Measurements from ENCODE around the gene LENEP.

LENEP gene

DNA sequence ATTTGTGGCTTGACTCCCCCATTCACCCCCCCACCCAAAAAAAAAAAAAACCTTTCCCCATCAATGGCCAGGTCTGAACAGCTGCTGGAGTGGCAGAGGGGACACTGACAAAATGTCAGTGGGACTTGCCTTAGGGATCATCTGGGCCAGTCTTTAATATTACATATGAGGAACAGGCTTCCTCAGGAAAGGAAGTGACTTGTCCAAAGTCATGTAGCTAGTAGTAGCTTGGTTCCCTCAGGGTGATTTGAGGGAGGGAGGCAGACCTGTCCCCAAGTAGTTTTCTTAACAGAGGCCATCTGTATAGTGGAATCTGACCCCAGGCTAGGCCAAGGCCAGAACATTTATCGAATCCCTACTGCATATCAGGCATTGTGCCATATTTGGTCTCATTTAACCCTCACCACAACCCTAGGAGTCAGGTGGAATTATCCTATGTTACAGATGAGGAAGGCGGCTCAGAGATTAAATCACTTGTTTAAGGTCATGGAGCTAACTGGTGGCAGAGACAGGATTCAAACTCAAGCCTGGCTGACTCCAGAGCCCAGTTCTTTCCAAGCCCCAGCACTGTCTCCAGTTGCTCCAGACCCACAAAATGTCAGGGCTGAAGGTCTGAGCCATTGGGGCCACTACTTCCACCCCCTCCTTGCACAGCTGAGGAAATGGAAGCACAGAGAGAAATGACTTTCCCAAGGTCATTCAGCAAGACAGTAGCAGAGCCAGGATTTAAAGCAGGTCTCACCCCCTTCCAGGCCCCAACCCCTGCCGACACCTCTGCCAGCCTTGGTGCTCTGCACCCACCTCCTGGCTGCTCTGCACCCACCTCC is 19.6 kb downstream of the LENEP start:
- no peak for DNase-seq

DNA sequence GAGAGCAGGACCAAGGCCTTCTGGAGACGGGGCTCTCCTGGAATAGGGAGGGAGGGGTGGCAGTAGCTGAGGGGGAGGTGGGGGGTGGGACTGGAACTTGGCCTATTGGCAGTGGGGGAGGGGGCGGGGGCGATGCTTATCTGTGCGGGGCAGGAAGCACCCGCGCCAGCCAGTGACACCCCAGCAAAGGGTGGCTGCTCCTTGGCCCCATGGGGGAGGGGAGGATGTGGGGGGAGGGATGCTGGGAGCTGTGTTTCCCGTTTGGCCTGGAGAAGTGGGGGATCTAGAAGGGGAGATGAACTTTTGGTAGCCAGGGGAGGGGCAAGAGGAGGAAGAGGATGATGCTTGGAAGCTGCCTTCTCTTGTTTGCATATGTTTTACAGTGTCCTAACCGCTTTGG is 20.2 kb downstream of the LENEP start:
- DNase-seq: no peak

DNA sequence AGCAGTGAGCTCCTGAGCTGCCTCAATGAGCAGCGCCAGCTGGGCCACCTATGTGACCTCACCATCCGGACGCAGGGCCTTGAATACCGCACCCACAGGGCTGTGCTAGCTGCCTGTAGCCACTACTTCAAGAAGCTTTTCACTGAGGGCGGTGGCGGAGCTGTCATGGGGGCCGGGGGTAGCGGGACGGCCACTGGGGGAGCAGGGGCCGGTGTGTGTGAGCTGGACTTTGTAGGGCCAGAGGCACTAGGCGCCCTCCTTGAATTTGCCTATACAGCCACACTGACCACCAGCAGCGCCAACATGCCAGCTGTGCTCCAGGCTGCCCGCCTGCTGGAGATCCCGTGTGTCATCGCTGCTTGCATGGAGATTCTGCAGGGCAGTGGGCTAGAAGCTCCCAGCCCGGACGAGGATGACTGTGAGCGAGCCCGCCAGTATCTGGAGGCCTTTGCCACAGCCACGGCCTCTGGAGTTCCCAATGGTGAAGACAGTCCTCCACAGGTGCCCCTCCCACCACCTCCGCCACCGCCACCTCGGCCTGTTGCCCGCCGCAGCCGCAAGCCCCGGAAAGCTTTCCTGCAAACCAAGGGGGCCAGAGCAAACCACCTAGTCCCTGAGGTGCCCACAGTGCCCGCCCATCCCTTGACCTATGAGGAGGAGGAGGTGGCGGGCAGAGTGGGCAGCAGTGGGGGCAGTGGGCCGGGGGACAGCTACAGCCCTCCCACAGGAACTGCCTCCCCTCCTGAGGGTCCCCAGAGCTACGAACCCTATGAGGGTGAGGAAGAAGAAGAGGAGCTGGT is 21.5 kb downstream of the LENEP start:
- DNase-seq: no peak

DNA sequence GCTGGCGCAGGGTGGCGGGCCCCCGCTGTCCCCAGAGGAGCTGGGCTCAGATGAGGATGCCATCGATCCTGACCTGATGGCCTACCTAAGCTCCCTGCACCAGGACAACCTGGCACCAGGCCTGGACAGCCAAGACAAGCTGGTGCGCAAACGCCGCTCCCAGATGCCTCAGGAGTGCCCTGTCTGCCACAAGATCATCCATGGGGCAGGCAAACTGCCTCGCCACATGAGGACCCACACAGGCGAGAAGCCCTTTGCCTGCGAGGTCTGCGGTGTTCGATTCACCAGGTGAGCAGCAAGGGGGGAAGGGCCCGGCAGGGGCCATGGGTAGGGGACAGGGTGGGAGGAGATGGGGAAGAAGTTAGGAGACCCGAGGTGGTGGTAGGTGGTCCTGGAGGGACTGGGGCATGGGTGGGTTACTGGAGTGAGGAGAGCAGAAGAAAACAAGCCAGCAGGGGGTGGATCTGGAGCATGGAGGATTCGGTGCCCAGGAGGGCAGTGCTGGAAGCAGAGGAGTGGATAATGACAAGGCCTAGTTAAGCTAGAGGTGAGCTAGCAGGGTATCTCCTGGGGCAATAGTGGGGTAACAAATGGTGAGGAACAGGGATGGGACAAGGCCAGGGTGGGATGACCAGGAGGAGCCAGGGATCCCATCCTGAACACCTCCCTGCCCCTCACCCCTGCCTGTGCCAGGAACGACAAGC is 22.3 kb downstream of the LENEP start:
- no peak for DNase-seq

DNA sequence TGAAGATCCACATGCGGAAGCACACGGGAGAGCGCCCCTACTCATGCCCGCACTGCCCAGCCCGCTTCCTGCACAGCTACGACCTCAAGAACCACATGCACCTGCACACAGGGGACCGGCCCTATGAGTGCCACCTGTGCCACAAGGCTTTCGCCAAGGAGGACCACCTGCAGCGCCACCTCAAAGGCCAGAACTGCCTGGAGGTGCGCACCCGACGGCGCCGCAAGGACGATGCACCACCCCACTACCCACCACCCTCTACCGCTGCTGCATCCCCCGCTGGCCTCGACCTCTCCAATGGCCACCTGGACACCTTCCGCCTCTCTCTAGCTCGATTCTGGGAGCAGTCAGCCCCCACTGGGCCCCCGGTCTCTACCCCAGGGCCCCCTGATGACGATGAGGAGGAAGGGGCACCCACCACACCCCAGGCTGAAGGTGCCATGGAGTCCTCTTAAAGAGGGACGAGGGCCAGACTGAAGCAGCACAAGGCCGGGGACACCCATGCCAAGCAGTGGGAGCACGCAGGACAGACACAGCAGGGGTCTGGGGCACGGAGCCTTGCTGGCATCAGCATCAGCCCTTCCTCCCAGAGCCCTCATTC is 22.9 kb downstream of the LENEP start:
- DNase-seq: no peak

DNA sequence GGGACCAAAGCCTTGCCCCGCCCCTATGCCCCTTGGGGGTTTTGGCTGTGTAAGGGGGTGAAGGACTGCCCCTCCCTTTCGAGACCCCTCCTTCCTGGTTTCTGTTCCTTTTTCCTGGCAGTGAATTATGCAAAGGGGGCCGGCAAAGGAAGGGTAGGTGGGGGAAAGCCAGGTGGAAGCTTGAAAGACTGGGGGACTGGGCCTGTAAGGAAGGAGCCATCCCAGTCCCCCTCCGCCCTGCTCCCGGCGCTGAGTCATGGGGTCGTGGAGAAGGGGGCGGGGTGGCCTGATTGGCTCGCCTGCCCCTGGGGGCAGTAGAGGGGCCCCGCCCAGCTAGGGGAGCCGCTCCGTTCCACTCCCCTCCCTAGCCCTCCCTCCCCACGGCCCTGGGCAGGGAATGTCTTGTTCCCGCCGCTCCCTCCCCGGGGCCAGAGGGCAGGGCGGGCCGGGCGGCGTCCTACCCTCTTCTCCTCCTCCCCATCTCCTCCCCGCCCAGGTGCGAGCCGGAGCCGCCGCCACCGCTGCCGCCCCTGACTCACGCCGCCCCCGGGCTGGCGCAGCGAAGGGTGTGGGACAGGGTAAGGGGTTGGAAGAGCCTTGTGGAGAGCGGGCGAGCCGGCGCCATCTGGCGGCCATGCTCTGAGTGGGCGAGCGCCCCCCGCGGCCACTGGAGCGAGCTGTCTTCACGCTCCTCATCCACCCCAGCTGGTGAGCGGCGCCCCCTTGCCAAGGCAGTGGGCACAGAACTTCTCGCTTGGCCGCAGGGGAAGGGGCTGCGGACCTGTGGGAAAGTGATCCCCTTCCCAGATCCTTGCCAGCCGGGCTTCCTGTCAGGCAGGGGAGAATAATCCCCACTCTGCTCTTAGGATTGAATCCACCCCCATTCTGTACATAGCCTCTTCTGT is 23.9 kb downstream of the LENEP start:
- peak; percentile 94 for DNase-seq

DNA sequence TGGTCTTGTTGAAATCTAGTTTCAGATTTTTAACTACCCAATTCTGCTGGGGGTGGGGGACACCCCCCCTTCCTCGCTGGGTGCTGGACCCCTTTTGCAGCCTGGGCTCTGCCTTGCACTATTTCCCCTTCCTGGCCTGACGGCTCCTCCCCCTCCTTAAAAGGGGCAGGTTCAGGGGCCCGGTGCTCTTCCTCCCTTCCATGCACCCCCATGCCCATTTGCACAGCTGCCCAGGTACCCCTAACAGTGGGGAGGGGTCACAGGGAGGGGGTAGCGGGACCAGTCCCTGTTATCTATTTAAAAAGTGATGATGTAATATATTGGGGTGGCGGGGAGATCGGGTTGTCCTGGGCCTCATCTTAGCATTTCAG is 24.5 kb downstream of the LENEP start:
- no peak for DNase-seq

DNA sequence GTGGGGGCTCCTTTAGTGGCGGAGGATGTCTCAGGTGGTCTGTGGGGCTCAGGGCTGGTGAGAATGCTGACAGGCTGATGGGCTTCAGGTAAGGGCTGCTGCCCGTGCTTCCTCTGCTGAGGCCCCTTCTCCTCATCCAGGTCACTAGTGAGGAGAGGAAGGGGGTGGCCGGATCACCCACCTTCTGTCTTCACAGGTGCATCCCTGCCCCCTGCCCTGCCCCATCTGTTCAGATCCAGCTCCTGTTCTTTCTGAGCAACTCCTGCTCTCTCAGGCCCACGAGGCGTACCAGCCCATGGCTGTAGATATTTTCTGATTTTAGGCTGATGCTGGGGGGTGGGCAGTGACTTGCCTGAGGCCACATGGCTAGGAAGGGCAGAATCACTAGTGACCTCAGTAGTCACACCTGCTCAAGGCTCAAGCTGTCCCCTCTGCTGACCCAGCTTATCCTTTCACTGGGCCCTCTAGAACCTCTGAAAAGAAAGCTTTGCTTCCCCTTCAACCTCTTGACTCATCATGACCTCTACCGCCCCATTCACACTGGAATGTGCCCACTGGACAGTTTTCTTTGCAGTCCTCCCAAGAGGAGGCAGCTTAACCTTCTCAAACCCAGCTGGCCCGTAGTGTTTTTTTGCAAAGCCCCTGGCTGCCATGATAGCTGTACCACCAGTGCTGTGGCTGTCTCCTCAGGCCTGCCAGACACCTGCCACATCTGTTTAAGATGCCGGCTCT is 25.4 kb downstream of the LENEP start:
- DNase-seq: no peak

DNA sequence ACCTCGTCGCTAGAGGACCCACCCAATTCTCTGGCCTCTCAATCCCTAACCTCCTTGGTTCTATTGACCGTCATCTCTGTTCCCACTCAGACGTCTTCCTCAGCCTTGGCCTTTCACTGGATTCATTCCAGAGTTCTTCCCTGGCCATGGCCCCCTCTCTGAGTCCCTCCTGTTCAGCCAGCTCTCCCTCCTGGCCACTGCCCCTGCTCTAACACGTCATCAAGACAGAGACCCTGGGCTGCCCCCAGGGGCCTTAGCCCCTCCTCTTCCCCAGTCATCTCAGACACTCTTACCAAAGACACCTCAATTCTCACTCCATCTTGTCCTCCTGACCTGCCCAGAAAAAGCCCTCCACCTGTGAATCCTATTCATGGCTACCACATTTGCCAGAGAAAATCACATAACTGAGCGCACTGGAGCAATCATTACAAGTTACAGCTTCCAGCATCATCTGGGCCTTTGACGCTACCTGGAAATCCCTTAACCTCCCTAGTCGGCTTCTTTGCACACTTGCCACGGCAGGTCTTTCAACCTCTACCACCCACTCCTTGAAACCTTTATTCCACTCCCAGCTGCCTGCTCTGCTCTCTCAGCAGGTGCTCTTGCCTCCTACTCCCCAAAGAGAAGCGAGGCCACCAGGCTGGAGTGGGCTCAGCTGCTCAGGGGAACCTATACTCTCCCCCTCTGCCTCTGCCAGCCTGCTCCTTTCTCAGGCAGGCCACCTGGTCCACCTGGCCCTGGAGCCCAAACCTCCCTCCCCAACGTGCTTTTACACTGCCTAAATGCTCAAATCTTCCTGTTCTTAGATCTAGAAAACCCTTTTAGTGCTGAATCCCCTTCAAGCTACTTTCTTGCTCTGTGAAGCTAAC is 26.2 kb downstream of the LENEP start:
- DNase-seq: no peak

DNA sequence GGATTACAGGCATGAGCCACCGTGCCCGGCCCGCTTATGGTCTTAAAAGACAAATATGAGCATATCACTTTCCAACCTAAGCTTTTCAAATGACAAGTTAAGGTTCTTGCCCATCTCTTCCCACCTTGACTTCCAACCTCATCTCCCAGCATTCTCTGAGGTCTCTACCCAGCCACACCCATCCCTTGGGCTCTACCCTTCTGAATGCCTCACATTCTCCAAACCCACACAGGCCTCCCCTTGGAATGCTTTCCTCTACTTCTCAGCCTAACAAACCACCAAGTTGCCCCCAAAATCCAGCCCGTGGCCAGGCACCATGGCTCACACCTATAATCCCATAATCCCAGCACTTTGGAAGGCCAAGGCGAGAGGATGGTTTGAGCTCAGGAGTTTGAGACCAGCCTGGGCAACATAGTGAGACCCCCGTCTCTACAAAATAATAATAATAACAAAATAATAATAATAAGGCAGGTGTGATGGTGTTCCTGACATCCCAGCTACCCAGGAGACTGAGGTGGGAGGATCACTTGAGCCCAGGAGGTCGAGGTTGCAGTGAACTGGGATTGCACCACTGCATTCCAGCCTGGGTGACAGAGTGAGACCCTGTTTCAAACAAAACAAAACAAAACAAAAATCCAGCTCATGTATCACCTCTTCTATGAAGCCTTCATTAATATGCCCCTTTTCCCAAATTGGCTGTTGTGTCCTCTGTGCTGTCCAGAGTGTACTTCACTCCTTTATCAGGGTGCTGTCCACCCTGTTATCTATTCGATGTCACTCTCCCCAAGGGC is 28.9 kb downstream of the LENEP start:
- DNase-seq: no peak

DNA sequence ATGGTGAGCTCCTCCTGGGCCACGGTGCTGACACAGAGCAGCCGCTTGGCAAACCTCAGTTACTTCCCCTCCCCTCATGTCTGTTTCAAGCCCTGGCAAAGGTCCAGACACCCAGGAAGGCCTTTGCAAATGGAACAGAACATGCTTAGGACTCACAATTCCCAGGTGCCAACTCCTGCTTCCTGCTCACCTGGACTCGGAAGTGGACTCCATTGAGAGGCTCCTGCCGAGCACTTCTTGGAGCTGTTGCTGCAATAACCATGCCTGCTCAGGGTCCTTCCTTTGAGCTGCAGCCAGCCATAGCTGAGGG is 29.5 kb downstream of the LENEP start:
- DNase-seq: no peak

DNA sequence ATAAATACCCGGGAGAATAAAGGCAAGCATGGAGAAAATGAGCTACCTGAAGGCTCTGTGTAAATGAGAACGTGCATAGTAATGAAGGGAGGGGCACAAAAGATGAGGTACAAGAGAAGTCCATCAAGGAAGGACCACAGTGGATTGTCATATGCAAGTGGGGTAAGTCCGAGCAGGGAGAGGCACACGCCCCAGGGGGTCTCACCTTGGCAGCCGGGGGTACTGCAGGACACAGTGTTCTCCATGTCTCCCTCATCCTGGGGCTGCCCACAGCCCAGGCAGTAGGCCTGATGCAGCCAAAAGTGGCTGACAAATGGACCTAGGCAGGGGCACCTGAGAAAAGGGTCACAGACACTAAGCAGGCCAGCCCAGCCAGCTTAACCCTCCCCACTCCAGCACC is 30.2 kb downstream of the LENEP start:
- no peak for DNase-seq

DNA sequence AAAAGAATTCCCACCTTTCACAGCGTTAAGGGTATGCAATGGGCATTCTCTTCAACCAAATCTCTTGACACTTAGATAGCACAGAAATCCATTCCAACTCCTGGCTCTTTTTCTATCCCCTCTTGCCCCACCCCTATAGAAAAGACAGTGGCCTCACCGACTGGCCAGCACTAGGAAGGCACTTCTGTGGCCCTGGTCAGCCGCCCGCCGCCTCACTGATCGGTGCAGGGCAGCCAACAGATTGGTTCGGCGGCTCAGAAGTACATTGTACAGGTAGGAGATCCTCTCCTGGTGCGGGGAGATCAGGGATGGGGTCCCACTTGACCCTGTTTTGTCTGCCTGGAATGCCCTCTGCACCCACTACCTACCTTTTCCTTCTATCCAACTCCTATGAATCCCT is 30.9 kb downstream of the LENEP start:
- DNase-seq: no peak

DNA sequence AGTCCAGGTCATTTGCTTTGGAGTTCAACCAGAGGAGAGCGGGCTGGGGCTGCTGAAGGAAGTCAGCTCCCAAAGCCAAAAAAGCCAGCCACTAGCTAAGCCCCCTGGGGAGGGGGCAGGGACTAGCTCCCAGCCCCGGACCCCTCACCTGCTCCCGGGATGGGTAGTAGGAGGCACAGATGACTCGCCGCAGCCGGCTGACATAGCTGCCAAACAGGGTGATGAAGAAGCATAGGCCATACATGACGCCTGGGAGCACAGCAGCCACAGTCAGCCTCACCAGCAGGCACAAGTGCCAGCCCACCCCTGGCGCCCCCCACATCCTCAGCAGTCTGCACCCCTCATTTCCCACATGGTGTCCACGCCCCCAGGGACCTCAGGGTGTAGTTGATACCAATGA is 32.8 kb downstream of the LENEP start:
- DNase-seq: no peak

DNA sequence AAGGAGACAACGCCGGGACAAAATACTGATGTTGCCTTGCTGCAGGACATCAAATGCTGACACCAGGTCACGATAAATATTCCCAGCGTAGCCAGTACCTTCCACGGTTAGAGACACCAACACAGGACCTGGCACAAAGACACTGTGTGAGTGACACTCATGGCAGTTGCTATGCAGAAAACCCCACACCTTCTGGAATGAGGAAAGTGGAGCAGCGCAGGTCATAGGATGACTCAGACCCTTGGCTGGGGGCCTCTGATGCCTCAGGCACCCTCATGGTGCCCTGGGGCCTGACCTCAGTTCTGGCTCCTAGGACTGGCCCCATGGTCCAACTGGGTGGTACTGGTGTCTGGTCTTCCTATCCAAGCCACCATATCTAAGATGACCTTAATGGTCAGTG is 33.2 kb downstream of the LENEP start:
- no peak for DNase-seq

DNA sequence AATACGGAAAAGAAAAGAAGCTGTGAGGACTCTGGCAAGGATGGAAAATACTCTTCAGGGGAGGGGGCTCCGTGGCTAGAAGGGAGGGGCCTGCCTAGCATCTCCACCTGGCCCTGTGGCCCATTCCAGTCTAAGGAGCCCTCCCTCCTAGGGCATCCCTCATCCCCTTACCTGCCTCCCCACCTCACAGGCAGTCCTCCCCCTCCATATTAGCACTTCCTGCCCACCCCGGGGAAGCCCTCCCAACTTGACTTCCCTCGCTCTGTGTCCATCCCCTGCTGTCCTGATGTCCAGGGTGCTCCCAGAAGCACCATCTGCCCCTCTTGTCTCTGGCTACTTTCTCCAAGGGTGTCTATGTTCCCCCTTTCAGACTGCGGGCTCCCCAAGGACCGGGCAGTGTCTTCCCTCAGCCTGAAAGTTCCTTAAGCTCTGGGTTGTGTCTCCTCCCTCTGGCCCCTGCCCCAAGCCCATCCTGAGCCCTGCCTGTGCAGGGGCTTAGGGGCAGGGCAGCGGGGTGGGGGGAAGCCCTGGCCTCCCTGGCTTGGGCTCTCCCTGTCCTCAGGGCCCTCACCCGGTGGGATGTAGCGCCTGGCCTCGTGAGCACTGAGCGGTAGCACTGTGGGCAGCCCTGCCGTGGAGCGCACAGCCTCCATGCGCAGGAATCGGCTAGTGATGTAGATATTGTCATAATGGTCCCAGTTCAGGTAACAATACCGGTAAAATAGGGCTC is 36.3 kb downstream of the LENEP start:
- DNase-seq: no peak

DNA sequence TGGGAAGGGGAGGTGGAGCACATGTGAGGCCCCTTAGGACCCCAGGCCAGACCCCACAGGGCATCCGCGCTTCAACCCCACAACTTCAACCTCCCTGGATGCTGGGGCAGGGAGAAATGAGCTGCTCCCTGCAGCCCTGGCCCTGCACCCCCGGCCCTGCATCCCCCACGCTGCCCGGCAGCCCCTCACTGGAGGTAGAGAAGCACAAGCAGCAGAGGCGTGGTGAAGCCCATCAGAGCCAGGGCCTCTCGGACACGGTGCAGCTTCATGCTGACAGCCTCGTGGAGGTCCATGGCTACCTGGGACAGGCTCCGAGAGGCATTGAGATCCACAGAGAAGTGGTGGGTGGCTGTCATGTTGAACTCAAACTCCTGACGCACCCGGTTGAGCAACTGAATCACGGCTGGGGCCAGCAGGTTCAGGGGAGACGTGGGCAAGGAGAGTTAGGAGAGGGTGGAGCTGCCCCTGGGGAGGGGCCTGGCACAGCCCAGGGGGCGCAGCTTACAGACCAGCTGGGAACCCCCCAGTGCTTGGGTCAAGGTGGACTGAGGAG is 36.9 kb downstream of the LENEP start:
- no peak for DNase-seq

DNA sequence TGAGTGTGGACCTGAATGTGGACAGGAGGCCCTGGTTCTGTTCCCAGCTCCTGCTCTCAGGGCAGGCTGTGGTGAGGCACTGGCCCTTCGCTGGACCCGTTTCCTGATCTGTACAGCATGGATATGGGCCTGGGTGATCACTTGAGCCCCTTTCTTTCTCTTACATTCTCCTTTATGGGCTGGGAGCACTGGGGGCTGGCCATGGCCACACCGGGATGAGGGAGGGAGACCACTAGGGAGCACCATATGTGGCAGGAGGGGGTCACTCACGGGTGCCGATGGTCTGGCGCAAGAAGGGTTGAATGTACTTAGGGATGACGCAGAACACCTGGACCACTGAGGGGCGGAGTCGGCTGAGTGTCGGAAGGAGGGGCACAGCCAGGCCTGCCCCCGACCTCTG is 37.5 kb downstream of the LENEP start:
- DNase-seq: no peak

DNA sequence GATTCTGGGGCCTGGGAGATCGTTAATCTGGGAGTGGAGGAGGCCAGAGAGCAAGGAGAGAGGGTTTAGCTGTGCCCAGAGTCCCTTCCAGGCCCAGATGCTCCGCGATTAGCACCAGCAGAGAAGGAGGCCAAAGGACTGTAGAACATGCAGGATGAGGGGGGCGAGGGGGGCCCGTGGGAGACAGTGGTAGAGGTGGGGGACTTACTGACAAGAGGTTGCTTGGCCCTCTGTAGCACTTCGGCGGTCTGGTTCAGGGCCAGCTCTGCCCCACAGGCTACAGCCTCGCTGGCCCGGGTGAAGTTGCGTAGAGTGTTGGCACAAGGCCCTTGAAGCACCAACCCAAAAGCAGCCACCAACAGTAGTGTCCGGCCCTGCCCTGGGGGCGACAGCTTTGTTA is 39.5 kb downstream of the LENEP start:
- DNase-seq: no peak
